ENCODE measurements around the gene PDE8A.
"Not testable (repeated sequence)": the region's sequence is repeated elsewhere in the genome, so short reads cannot be mapped to it uniquely, and the experiment has no call there.

The PDE8A gene

DNA sequence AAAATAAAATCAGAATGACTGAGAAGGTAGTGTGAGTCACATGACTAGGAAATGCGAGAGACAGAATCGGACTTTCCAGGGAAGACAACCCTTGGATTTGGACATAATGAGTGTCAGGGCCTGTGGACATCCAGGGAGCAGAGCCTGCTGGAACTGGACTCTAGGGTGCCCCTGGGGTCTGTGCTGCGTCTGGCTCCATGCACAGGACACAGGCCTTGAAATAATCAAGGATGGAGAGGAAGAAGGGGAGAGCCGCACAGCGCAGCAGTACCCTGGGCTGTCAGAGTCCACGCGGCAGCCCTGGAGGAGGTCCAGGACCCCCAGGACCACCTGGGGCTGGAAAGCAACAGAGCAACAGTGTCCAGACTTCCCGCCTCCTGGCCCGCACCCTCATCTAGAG, 173.7 kb downstream of the PDE8A start:
- no peak overlapping the region for H3K4me3 ChIP-seq (ENCODE audit: low read depth, low read length)
- no peaks in the 10 kb centered on the region for H3K9me3 ChIP-seq (ENCODE audit: control insufficient read depth, insufficient read depth, low read length)
- H3K27ac ChIP-seq (ENCODE audit: low read depth, low read length) = no peak overlapping the region
- no peak overlapping the region for H3K9ac ChIP-seq (ENCODE audit: low read depth, low read length)
- H3K4me1 ChIP-seq (ENCODE audit: control insufficient read depth, insufficient read depth, low read length) = peaks cover 8% of the 10 kb centered on the region; the same call in 1 of the 2 replicates
- H3K27me3 ChIP-seq (ENCODE audit: control insufficient read depth, insufficient read depth, low read length) = no peaks in the 10 kb centered on the region
- no peaks in the 10 kb centered on the region for H3K36me3 ChIP-seq (ENCODE audit: control insufficient read depth, insufficient read depth, low read length)

DNA sequence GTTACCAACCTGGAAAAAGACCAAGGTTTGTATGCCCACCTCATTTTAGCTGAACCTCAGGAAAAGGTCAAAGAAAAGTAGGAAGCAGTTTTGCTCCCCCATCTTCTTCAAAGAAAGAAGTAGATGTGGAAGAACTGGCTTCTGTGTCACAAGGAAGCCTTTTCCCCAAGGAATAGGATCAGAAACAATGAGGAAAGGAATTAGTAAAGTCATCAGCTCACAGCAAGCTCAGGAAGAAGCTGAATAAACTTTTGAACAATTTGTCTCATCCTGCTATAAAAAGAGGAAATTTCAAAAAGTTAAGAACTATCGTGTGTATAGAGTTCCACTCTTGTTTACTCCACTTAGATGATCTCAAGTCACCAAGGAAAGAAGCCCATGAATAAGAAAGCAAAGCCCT, 174.2 kb downstream of the PDE8A start:
- H3K4me1 ChIP-seq (ENCODE audit: control insufficient read depth, insufficient read depth, low read length) = peaks cover 8% of the 10 kb centered on the region; the same call in 1 of the 2 replicates
- H3K27me3 ChIP-seq (ENCODE audit: control insufficient read depth, insufficient read depth, low read length) = no peaks in the 10 kb centered on the region
- H3K9me3 ChIP-seq (ENCODE audit: control insufficient read depth, insufficient read depth, low read length) = no peaks in the 10 kb centered on the region
- no peak overlapping the region for H3K27ac ChIP-seq (ENCODE audit: low read depth, low read length)
- H3K36me3 ChIP-seq (ENCODE audit: control insufficient read depth, insufficient read depth, low read length) = no peaks in the 10 kb centered on the region
- H3K9ac ChIP-seq (ENCODE audit: low read depth, low read length) = no peak overlapping the region
- no peak overlapping the region for H3K4me3 ChIP-seq (ENCODE audit: low read depth, low read length)

DNA sequence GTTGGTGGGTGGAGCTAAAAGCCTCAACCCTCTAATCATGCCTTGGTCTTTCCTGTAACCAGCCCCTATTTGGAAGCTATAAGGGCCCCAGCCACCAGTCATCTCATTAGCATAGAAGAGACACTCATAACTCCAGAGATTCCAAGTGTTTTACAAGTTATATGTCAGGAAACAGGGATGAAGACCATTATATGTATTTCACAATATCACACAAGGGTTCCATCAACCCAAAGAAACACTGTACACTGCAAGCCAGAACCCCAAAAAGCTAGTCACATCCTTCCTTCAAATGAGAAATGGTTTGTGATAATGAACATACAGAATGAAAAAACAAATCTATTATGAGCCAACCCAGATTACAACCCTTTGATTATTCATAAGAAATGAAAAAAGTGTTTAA, 175.7 kb downstream of the PDE8A start:
- Histone ChIP-seq H3K4me3 (ENCODE audit: low read depth, low read length) (no peak overlapping the region), H3K36me3 (ENCODE audit: control insufficient read depth, insufficient read depth, low read length) (no peaks in the 10 kb centered on the region), H3K9ac (ENCODE audit: low read depth, low read length) (no peak overlapping the region), H3K4me1 (ENCODE audit: control insufficient read depth, insufficient read depth, low read length) (peaks cover 8% of the 10 kb centered on the region; the same call in 1 of the 2 replicates), H3K27ac (ENCODE audit: low read depth, low read length) (no peak overlapping the region), H3K27me3 (ENCODE audit: control insufficient read depth, insufficient read depth, low read length) (no peaks in the 10 kb centered on the region), H3K9me3 (ENCODE audit: control insufficient read depth, insufficient read depth, low read length) (no peaks in the 10 kb centered on the region)

GRCh38 chr15:85162237-85162636, 180.6 kb downstream of the PDE8A start:
- peaks cover 3% of the 10 kb centered on the region; the same call in 1 of the 2 replicates for H3K4me1 ChIP-seq (ENCODE audit: control insufficient read depth, insufficient read depth, low read length)
- no peaks in the 10 kb centered on the region for H3K36me3 ChIP-seq (ENCODE audit: control insufficient read depth, insufficient read depth, low read length)
- H3K27ac ChIP-seq (ENCODE audit: low read depth, low read length) = no peak overlapping the region
- peaks cover 5% of the 10 kb centered on the region; the same call in 1 of the 2 replicates for H3K9me3 ChIP-seq (ENCODE audit: control insufficient read depth, insufficient read depth, low read length)
- H3K4me3 ChIP-seq (ENCODE audit: low read depth, low read length) = no peak overlapping the region
- no peaks in the 10 kb centered on the region for H3K27me3 ChIP-seq (ENCODE audit: control insufficient read depth, insufficient read depth, low read length)
- H3K9ac ChIP-seq (ENCODE audit: low read depth, low read length) = no peak overlapping the region

GRCh38 chr15:85164841-85165466, 183.3 kb downstream of the PDE8A start:
- H3K4me1 ChIP-seq (ENCODE audit: control insufficient read depth, insufficient read depth, low read length) = peaks cover 3% of the 10 kb centered on the region; the same call in 1 of the 2 replicates

DNA sequence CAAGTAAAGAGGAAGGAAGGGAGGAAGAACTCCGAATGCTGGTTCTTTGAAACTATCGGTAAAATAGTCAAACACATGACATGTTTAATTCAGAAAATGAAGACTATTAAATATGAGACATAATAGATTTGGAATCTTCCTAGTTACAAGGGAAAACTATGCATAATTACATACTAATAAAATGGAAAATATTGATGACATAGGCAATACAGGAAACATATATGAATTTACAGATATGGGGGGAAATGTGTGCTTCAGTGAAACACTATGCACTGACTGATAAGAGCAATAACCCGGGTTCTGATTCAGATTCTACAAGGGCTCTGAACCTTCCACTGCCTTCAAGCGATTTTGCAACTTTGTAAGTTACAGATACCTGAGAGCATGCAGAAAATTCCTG, 185.9 kb downstream of the PDE8A start:
- H3K9me3 ChIP-seq (ENCODE audit: control insufficient read depth, insufficient read depth, low read length) = peaks cover 17% of the 10 kb centered on the region; the same call in 1 of the 2 replicates
- H3K4me1 ChIP-seq (ENCODE audit: control insufficient read depth, insufficient read depth, low read length) = peaks cover 3% of the 10 kb centered on the region; the same call in 1 of the 2 replicates
- no peaks in the 10 kb centered on the region for H3K36me3 ChIP-seq (ENCODE audit: control insufficient read depth, insufficient read depth, low read length)
- no peak overlapping the region for H3K27ac ChIP-seq (ENCODE audit: low read depth, low read length)
- no peak overlapping the region for H3K9ac ChIP-seq (ENCODE audit: low read depth, low read length)
- H3K4me3 ChIP-seq (ENCODE audit: low read depth, low read length) = no peak overlapping the region
- no peaks in the 10 kb centered on the region for H3K27me3 ChIP-seq (ENCODE audit: control insufficient read depth, insufficient read depth, low read length)

More at GRCh38 chr15:85164841-85165466, 183.3 kb downstream of the PDE8A start:
- no peaks in the 10 kb centered on the region for H3K36me3 ChIP-seq (ENCODE audit: control insufficient read depth, insufficient read depth, low read length)
- peaks cover 5% of the 10 kb centered on the region; the same call in 1 of the 2 replicates for H3K9me3 ChIP-seq (ENCODE audit: control insufficient read depth, insufficient read depth, low read length)
- no peak overlapping the region for H3K4me3 ChIP-seq (ENCODE audit: low read depth, low read length)
- H3K9ac ChIP-seq (ENCODE audit: low read depth, low read length) = no peak overlapping the region
- no peaks in the 10 kb centered on the region for H3K27me3 ChIP-seq (ENCODE audit: control insufficient read depth, insufficient read depth, low read length)
- H3K27ac ChIP-seq (ENCODE audit: low read depth, low read length) = no peak overlapping the region

DNA sequence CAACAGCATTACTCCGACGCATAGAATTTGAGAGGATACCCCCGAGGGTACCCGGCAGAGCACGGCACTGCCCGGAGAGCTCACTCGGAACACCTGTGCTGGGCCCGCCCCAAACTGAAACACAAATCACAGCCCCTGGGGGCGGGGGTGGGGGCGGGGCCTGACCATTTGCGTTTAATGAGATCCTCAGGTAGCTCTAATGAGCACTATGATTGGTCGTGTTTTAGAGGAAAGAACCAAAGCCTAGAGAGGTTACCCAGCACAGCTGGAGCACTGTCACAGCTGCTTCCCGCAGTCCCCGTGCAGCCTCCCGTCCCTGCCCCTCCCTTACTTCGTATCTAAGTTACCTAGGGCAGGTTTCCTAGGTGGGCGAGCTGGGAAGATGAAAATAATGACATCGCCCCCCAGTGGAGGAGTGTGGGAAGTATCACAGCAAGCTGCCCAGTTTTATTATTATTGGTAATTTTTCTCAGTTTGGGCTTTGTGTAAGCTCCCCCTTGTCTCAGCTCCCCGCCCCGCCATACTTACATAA, 187.1 kb downstream of the PDE8A start:
- Histone ChIP-seq H3K36me3 (ENCODE audit: control insufficient read depth, insufficient read depth, low read length) (no peaks in the 10 kb centered on the region), H3K27me3 (ENCODE audit: control insufficient read depth, insufficient read depth, low read length) (no peaks in the 10 kb centered on the region), H3K4me3 (ENCODE audit: low read depth, low read length) (peak overlapping the region; percentile 56), H3K9ac (ENCODE audit: low read depth, low read length) (no peak overlapping the region), H3K9me3 (ENCODE audit: control insufficient read depth, insufficient read depth, low read length) (peaks cover 17% of the 10 kb centered on the region; the same call in 1 of the 2 replicates), H3K4me1 (ENCODE audit: control insufficient read depth, insufficient read depth, low read length) (peaks cover 3% of the 10 kb centered on the region; the same call in 1 of the 2 replicates), H3K27ac (ENCODE audit: low read depth, low read length) (no peak overlapping the region)

GRCh38 chr15:85171736-85172135, 190.1 kb downstream of the PDE8A start:
- Histone ChIP-seq H3K36me3 (ENCODE audit: control insufficient read depth, insufficient read depth, low read length) (no peaks in the 10 kb centered on the region), H3K27ac (ENCODE audit: low read depth, low read length) (no peak overlapping the region), H3K4me1 (ENCODE audit: control insufficient read depth, insufficient read depth, low read length) (no peaks in the 10 kb centered on the region), H3K4me3 (ENCODE audit: low read depth, low read length) (no peak overlapping the region), H3K9me3 (ENCODE audit: control insufficient read depth, insufficient read depth, low read length) (peaks cover 17% of the 10 kb centered on the region; the same call in 1 of the 2 replicates), H3K9ac (ENCODE audit: low read depth, low read length) (no peak overlapping the region), H3K27me3 (ENCODE audit: control insufficient read depth, insufficient read depth, low read length) (no peaks in the 10 kb centered on the region)

DNA sequence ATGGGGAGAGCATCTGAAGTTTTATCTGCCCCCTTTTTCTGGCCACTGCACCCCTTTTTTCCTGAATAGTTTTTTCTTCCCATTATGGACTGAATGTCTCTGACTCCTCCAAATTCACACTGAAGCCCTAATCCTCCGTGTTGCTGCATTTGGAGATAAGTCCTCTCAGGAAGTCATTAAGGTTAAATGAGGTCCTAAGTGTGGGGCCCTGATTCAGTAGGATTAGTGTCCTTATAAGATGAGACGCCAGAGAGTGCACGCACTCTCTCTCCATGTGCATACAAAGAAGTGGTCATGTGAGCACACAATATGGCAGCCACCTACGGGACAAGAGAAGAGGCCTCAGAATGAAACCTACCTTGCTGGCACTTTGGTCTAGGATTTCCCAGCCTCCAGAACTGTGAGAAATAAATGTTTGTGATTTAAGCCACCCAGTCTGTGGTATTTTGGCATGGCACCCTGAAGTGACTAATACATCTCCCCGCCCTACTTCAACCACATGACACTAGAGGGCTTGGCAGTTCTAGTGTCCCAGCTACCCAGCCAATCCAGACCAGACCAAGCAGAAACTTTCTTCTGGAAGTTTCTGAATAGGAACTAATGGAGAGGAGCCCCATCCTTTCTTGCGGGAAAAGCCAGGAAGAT, 191.3 kb downstream of the PDE8A start:
- Histone ChIP-seq H3K4me1 (ENCODE audit: control insufficient read depth, insufficient read depth, low read length) (no peaks in the 10 kb centered on the region), H3K36me3 (ENCODE audit: control insufficient read depth, insufficient read depth, low read length) (no peaks in the 10 kb centered on the region), H3K4me3 (ENCODE audit: low read depth, low read length) (no peak overlapping the region), H3K27ac (ENCODE audit: low read depth, low read length) (no peak overlapping the region), H3K9me3 (ENCODE audit: control insufficient read depth, insufficient read depth, low read length) (peaks cover 17% of the 10 kb centered on the region; the same call in 1 of the 2 replicates), H3K27me3 (ENCODE audit: control insufficient read depth, insufficient read depth, low read length) (no peaks in the 10 kb centered on the region), H3K9ac (ENCODE audit: low read depth, low read length) (no peak overlapping the region)

- not testable (repeated sequence) for H3K36me3 ChIP-seq (ENCODE audit: control insufficient read depth, insufficient read depth, low read length); H3K27me3 ChIP-seq (ENCODE audit: control insufficient read depth, insufficient read depth, low read length); H3K4me3 ChIP-seq (ENCODE audit: low read depth, low read length); H3K4me1 ChIP-seq (ENCODE audit: control insufficient read depth, insufficient read depth, low read length); H3K27ac ChIP-seq (ENCODE audit: low read depth, low read length); H3K9ac ChIP-seq (ENCODE audit: low read depth, low read length)
- H3K9me3 ChIP-seq (ENCODE audit: control insufficient read depth, insufficient read depth, low read length) = peaks cover 17% of the 10 kb centered on the region; the same call in 1 of the 2 replicates
Observed at GRCh38 chr15:85173630-85174029, 192.0 kb downstream of the PDE8A start.

GRCh38 chr15:85174521-85174920, 192.9 kb downstream of the PDE8A start:
- Histone ChIP-seq H3K27me3 (ENCODE audit: control insufficient read depth, insufficient read depth, low read length) (no peaks in the 10 kb centered on the region), H3K4me1 (ENCODE audit: control insufficient read depth, insufficient read depth, low read length) (no peaks in the 10 kb centered on the region), H3K9me3 (ENCODE audit: control insufficient read depth, insufficient read depth, low read length) (peaks cover 17% of the 10 kb centered on the region; the same call in 1 of the 2 replicates), H3K4me3 (ENCODE audit: low read depth, low read length) (no peak overlapping the region), H3K36me3 (ENCODE audit: control insufficient read depth, insufficient read depth, low read length) (no peaks in the 10 kb centered on the region), H3K27ac (ENCODE audit: low read depth, low read length) (no peak overlapping the region), H3K9ac (ENCODE audit: low read depth, low read length) (no peak overlapping the region)

Data from HUES48 (cell line).